HepG2 (cell line): ENCODE measurements around the gene PPFIA3. TPM values are rescaled to one million over a fixed set of nuclear protein-coding genes. Genes with fewer than 3 reads are reported as not detected.

Experiments used
- ARID3A ChIP-seq: IDR thresholded peaks from 2 replicates; pipeline ENCODE4 v1.6.1; 2012; ENCODE audit warnings: low read depth, low read length, improper control_type of control experiment
- ATF7-NPFF ChIP-seq: sonication (generic); formaldehyde crosslinking; IDR thresholded peaks from 2 replicates; pipeline ENCODE4 v1.8.1; 2023; ENCODE audit warnings: mild to moderate bottlenecking, low read depth, missing genetic modification reagents, moderate library complexity
- CBFB ChIP-seq: sonication (generic); formaldehyde crosslinking; IDR thresholded peaks from 2 replicates; pipeline ENCODE4 v1.4.0; 2020; ENCODE audit warnings: missing genetic modification reagents
- E2F1 ChIP-seq: sonication (generic); formaldehyde crosslinking; IDR thresholded peaks from 2 replicates; pipeline ENCODE4 v1.5.0; 2020; ENCODE audit warnings: missing genetic modification reagents
- EED ChIP-seq: sonication (generic); formaldehyde crosslinking; IDR thresholded peaks from 2 replicates; pipeline ENCODE4 v1.5.0; 2020; ENCODE audit warnings: mild to moderate bottlenecking, missing genetic modification reagents
- ESRRA ChIP-seq: sonication (generic); formaldehyde crosslinking; IDR thresholded peaks from 2 replicates; pipeline ENCODE4 v1.5.1; 2020; ENCODE audit warnings: mild to moderate bottlenecking, low read depth, missing genetic modification reagents
- FOXO1 ChIP-seq: sonication (generic); formaldehyde crosslinking; IDR thresholded peaks from 2 replicates; pipeline ENCODE4 v1.4.0; 2020; ENCODE audit warnings: missing genetic modification reagents
- HBP1 ChIP-seq: IDR thresholded peaks from 2 replicates; pipeline ENCODE4 v1.6.1; 2016; ENCODE audit warnings: low read depth, control low read depth
- RAD21 ChIP-seq: fragments of 450-650 bp; formaldehyde crosslinking; IDR thresholded peaks from 2 replicates; pipeline ENCODE4 v1.5.0; 2020; ENCODE audit warnings: mild to moderate bottlenecking
- REST ChIP-seq, 2 experiments: IDR thresholded peaks; 2 replicates each; pipeline ENCODE4 v1.6.1; 2011 to 2012; ENCODE audit warnings: low read length in 2 of 2, borderline replicate concordance in 1 of 2, low read depth in 1 of 2, mild to moderate bottlenecking in 1 of 2, moderate library complexity in 1 of 2
- RFXAP ChIP-seq: sonication (generic); formaldehyde crosslinking; IDR thresholded peaks from 2 replicates; pipeline ENCODE4 v1.4.0; 2020; ENCODE audit warnings: missing genetic modification reagents, borderline replicate concordance
- RXRB ChIP-seq: IDR thresholded peaks from 2 replicates; pipeline ENCODE4 v1.6.1; 2016; ENCODE audit warnings: borderline replicate concordance, missing genetic modification reagents, missing compliant biosample characterization
- SP2 ChIP-seq: sonication (generic); formaldehyde crosslinking; IDR thresholded peaks from 2 replicates; pipeline ENCODE4 v1.5.1; 2020; ENCODE audit warnings: mild to moderate bottlenecking, missing genetic modification reagents
- SP5 ChIP-seq: IDR thresholded peaks from 2 replicates; pipeline ENCODE4 v1.6.1; 2016; ENCODE audit warnings: low read depth, borderline replicate concordance
- TEAD3 ChIP-seq: optimal IDR thresholded peaks from 2 replicates; pipeline ENCODE3; 2016; ENCODE audit warnings: borderline replicate concordance
- ZNF124 ChIP-seq: sonication (generic); formaldehyde crosslinking; IDR thresholded peaks from 2 replicates; pipeline ENCODE4 v1.4.0; 2020; ENCODE audit warnings: missing genetic modification reagents
- ZNF225 ChIP-seq: sonication (generic); formaldehyde crosslinking; IDR thresholded peaks from 2 replicates; pipeline ENCODE4 v1.4.0; 2020; ENCODE audit warnings: mild to moderate bottlenecking, missing genetic modification reagents
- ZNF263 ChIP-seq: sonication (generic); formaldehyde crosslinking; IDR thresholded peaks from 2 replicates; pipeline ENCODE4 v1.4.0; 2020; ENCODE audit warnings: missing genetic modification reagents
- ZNF274 ChIP-seq: sonication (generic); formaldehyde crosslinking; IDR thresholded peaks from 2 replicates; pipeline ENCODE4 v1.5.1; 2020; ENCODE audit warnings: mild to moderate bottlenecking, missing genetic modification reagents
- ZNF460 ChIP-seq: sonication (generic); formaldehyde crosslinking; IDR thresholded peaks from 2 replicates; pipeline ENCODE4 v1.5.1; 2020; ENCODE audit warnings: missing genetic modification reagents, mild to moderate bottlenecking, borderline replicate concordance
- ZNF577 ChIP-seq: sonication (generic); formaldehyde crosslinking; IDR thresholded peaks from 2 replicates; pipeline ENCODE4 v1.4.0; 2020; ENCODE audit warnings: mild to moderate bottlenecking, low read depth, missing genetic modification reagents, borderline replicate concordance
- polyA plus RNA-seq, 8 experiments: library from polyadenylated mRNA; depleted of rRNA in 3 of 8; stranded (reverse) in 7 of 8; unstranded in 1 of 8; fragments of >200 nt; fragmentation: Illumina TruSeq in 4 of 8; extraction: Trizol in 4 of 8; gene quantifications; 2 replicates each; pipeline versions ENCODE4 v1.2.1 to v1.2.3, GENCODE V29; 2011 to 2016; ENCODE audit warnings: low read depth in 4 of 8, missing spikeins in 1 of 8, mixed read lengths in 1 of 8; ENCODE audit not compliant: insufficient read depth in 1 of 8
- total RNA-seq, 5 experiments: library from RNA; depleted of rRNA; stranded (reverse); fragments of >200 nt; fragmentation: Illumina TruSeq; extraction: Trizol; gene quantifications; 2 replicates each; pipeline ENCODE4 v1.2.3, GENCODE V29; 2016; ENCODE audit warnings: low read depth in 1 of 5

PPFIA3 gene
- total and polyA plus RNA-seq, 2 of the 13 experiments (the other 11 are each of a cell fraction or from before 2014, with no cell fraction given) = 6.7 to 8.6 TPM

- no peak for TF ChIP-seq HBP1
- TF ChIP-seq CBFB (CRISPR knock-in tag) = no peak
- no peak; the same call in 1 of the 2 replicates for TF ChIP-seq RAD21 (CRISPR knock-in tag)
- peak; percentile 46; the same call in 1 of the 2 replicates for TF ChIP-seq SP5 (CRISPR knock-in tag)
- peak; percentile 34; the same call in 1 of the 2 replicates for TF ChIP-seq ATF7-NPFF (CRISPR knock-in tag)
- peak; percentile 12; the same call in 1 of the 2 replicates for TF ChIP-seq ZNF225
- peak; percentile 57; the same call in 1 of the 2 replicates for TF ChIP-seq ESRRA
- no peak; the same call in 1 of the 2 replicates for TF ChIP-seq RFXAP (CRISPR knock-in tag)
- no peak; the same call in 1 of the 2 replicates for TF ChIP-seq RXRB
- no peak for TF ChIP-seq ZNF124 (CRISPR knock-in tag)
- no peak; a peak in 1 of 4 replicates for TF ChIP-seq REST (IDR thresholded peaks at IDR 0.05; ENCODE audit: borderline replicate concordance in 1 of 2, low read depth in 1 of 2, low read length in 2 of 2)
- no peak for TF ChIP-seq ZNF460
- TF ChIP-seq SP2 (CRISPR knock-in tag) = peak; percentile 48
- no peak; the same call in 1 of the 2 replicates for TF ChIP-seq EED (CRISPR knock-in tag)
- no peak for TF ChIP-seq ZNF577 (CRISPR knock-in tag)
- TF ChIP-seq ARID3A = no peak
- TF ChIP-seq ZNF263 = peak; percentile 86
- no peak for TF ChIP-seq TEAD3 (CRISPR knock-in tag)
- peak; percentile 83 for TF ChIP-seq E2F1 (CRISPR knock-in tag)
- peak; percentile 53 for TF ChIP-seq ZNF274 (CRISPR knock-in tag)
- TF ChIP-seq FOXO1 (CRISPR knock-in tag) = peak; percentile 32; the same call in 1 of the 2 replicates
Observed at GRCh38 chr19:49150106-49150943, 31.0 kb downstream of the PPFIA3 start (continued).
